Measurements from ENCODE around the gene CYB561D2.
A peak's percentile ranks its signal among the peaks of the same experiment; 100 is the strongest.

DNA sequence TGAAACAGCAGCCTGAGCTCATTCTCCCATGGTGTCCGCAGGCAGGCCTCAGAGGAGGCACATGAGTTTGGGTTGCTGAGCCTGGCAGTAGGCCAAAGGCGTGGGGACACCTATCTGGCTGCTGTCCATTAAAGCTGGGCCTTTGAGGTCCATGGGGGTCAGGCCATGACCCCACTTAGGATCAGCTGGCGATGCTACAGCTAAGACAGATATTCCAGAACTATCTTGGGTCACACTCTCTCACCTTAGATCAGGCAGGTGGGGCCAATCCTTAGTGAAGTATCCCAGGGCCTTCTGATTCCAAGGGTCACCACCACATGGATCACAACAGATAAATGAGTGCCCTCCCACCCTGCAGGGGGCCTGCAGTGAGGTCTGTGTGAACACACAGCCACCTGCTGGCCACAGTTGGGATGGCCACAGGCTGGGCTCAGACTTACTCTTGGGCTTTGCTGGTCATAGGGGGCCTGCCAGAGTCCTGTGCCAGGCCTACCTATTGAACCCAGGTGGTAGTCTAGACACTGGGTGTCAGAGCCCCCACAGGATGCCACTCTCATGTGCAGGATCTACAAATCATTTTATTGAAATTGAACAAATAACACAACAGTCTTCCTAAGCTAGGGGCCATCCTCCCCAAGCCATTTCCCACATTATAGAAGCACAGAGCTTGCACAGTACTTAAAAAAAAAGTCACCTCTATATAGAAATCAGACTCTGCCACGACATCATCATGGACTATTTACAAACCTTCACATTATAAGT lies 26.1 kb upstream of the CYB561D2 start:
- TF ChIP-seq, protein P1, sequence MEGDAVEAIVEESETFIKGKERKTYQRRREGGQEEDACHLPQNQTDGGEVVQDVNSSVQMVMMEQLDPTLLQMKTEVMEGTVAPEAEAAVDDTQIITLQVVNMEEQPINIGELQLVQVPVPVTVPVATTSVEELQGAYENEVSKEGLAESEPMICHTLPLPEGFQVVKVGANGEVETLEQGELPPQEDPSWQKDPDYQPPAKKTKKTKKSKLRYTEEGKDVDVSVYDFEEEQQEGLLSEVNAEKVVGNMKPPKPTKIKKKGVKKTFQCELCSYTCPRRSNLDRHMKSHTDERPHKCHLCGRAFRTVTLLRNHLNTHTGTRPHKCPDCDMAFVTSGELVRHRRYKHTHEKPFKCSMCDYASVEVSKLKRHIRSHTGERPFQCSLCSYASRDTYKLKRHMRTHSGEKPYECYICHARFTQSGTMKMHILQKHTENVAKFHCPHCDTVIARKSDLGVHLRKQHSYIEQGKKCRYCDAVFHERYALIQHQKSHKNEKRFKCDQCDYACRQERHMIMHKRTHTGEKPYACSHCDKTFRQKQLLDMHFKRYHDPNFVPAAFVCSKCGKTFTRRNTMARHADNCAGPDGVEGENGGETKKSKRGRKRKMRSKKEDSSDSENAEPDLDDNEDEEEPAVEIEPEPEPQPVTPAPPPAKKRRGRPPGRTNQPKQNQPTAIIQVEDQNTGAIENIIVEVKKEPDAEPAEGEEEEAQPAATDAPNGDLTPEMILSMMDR (IDR thresholded peaks at IDR 0.05; ENCODE audit: low read depth, low read length, poor library complexity, severe bottlenecking) = peak; percentile 90
- no peak for TF ChIP-seq EZH2phosphoT487 (IDR thresholded peaks at IDR 0.05; ENCODE audit: borderline replicate concordance, low read length)
